ENCODE measurements around the gene CALML3. TPM values are rescaled to one million over a fixed set of nuclear protein-coding genes. Genes with fewer than 3 reads are reported as not detected.
A peak's percentile ranks its signal among the peaks of the same experiment; 100 is the strongest.

CALML3 gene
- total RNA-seq, 1 donor from 2014 or later, result not detected

DNA sequence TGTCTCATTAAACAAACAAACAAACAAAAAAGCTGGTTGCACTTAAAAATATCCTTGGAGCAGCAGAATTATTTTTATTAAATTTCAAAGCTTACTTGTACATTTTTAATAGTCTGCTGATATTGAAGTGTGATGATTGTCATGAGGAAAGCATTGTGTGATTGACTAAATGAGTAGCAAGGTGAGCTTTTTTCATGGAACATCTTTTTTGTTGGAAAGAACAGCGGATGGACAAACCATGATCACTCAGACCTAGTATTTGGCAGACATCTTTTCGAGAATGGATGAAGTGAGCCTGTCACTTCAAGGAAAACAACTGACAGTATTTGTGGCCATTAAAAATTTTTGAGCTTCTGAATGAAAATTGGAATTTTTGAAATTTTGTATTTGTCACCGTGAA lies 5.7 kb upstream of the CALML3 start:
- H3K4me3 Mint-ChIP-seq (ENCODE audit: unreplicated experiment), result no peak overlapping the region
- H3K9me3 Mint-ChIP-seq (ENCODE audit: low read depth), result no peaks in the 10 kb centered on the region
- peaks cover 3% of the 10 kb centered on the region for H3K36me3 Mint-ChIP-seq (ENCODE audit: low read depth)
- no peak overlapping the region for H3K27ac Mint-ChIP-seq (ENCODE audit: unreplicated experiment)
- no peak for DNase-seq (ENCODE audit: low spot score)
- H3K4me1 Mint-ChIP-seq (ENCODE audit: low read depth), result no peaks in the 10 kb centered on the region
- no peaks in the 10 kb centered on the region for H3K27me3 Mint-ChIP-seq (ENCODE audit: low read depth)
- no peak for TF ChIP-seq CTCF (IDR thresholded peaks at IDR 0.05)

- Mint-ChIP-seq H3K4me3 (ENCODE audit: unreplicated experiment) (no peak overlapping the region), H3K27me3 (ENCODE audit: low read depth) (no peaks in the 10 kb centered on the region), H3K4me1 (ENCODE audit: low read depth) (no peaks in the 10 kb centered on the region), H3K36me3 (ENCODE audit: low read depth) (no peaks in the 10 kb centered on the region), H3K27ac (ENCODE audit: unreplicated experiment) (no peak overlapping the region), H3K9me3 (ENCODE audit: low read depth) (no peaks in the 10 kb centered on the region)
- peak; percentile 75 for DNase-seq (ENCODE audit: low spot score)
- no peak for TF ChIP-seq CTCF (IDR thresholded peaks at IDR 0.05)
These were observed 1.7 kb upstream of the CALML3 start for GRCh38 chr10:5522913-5523560.

DNA sequence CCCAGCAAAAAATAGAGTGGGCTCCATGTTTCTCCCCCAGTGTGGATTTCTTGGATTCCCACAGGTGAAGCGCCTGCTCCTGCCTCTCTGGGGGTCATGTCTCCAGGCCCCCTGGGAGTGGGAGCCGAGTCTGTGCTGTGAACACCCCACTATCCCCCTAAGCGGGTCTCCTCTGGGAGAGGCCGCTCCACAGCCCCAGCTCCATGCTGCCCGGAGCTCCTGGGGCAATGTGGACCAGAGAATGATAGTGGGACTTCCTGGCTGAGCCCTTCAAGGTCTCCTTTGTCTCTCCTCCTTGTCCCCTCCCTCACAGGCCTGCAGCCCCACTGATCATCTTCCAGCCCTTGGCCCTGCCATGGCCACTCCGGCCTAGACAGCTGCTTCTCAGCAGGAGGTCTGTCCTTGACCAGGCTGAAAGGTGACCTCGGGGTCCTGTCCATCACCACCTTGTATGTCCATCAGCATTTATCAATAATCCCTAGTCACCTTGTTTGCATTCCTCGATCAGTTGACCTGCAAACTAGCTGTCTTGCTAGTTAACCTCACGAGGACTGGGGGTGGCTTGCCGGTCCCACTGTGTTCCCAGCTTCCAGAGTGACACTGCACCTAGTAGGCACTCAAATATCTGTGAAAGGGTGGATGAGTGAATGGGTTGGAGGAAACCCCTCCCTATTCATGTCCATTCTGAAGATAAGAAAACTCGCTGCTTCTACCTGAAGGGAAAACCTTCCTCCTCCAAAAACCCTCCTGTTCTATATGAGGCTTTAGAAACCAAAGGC lies 776 bp upstream of the CALML3 start:
- H3K36me3 Mint-ChIP-seq (ENCODE audit: low read depth), result no peaks in the 10 kb centered on the region
- TF ChIP-seq CTCF (IDR thresholded peaks at IDR 0.05), result no peak
- no peaks in the 10 kb centered on the region for H3K9me3 Mint-ChIP-seq (ENCODE audit: low read depth)
- peak; percentile 59 for DNase-seq (ENCODE audit: low spot score)
- H3K27me3 Mint-ChIP-seq (ENCODE audit: low read depth), result no peaks in the 10 kb centered on the region
- no peaks in the 10 kb centered on the region for H3K4me1 Mint-ChIP-seq (ENCODE audit: low read depth)
- no peak overlapping the region for H3K4me3 Mint-ChIP-seq (ENCODE audit: unreplicated experiment)
- H3K27ac Mint-ChIP-seq (ENCODE audit: unreplicated experiment), result no peak overlapping the region

DNA sequence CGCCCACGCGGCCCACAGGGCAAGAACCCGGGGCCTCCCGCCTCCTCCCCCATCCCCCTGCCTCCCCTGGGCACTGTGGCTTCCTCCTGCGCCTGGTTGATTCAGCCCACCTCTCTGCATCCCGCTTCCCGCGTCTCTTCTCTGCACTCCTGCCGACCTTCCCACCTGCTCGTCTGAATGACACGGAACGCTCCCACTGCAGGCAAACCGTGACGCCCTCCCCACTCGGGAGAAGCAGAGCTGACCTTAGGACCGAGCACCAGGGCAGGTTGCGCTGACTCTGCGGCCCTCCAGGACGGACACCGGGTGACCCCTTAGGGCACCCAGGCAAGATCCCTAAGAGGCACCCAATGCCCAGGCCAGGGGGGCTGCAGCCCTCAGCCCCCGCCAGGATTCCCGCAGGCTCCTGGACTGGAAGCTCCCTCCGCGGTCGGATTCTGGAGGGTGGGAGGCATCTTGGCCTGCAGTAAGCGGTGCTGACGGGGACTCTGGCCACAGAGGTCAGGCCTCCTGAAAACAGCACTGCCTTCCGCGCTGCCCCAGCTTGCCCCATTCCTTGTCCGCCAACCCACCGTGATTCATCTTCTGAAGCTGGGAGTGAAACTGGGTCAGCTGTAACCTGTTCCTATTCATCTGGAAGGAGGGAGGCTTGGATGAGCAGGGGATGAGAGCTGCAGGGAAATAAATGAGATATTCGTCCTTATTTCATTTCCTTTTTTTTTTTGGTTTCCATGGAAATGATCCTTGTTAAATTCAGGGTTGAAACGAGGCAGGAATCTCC lies 990 bp downstream of the CALML3 start:
- Mint-ChIP-seq H3K9me3 (ENCODE audit: low read depth) (no peaks in the 10 kb centered on the region), H3K36me3 (ENCODE audit: low read depth) (no peaks in the 10 kb centered on the region), H3K4me1 (ENCODE audit: low read depth) (no peaks in the 10 kb centered on the region), H3K27me3 (ENCODE audit: low read depth) (no peaks in the 10 kb centered on the region), H3K27ac (ENCODE audit: unreplicated experiment) (no peak overlapping the region), H3K4me3 (ENCODE audit: unreplicated experiment) (no peak overlapping the region)
- no peak for TF ChIP-seq CTCF (IDR thresholded peaks at IDR 0.05)
- DNase-seq (ENCODE audit: low spot score), result peak; percentile 77

DNA sequence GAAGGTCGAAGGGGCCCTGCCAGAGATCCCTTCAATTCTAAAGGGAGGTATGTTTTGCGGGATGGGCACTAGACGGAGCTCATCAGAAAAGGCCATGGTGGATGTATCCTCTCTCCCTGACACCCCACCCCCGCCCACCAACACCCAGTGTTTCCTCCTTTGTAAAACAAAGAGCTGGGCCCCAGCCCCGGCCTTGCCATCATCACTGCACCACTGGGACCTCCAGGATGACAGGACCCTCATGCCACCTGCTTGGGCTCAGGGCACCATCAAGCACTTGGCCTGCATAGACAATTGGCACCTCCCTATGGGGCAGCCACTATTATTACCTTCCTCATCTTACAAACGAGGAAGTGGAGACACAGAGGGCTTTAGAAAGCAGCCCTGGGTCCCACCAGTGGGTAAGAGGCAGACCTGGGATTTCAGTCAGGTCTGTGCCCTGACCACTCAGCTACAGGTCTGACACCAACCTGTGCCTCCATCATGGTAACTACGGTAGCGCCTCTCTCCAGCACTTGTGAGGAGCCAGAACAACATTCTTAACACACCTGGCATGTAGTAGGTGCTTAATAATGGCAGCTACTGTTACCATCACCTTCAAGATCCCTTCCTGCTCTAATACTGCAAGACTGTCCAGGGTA lies 2.0 kb downstream of the CALML3 start:
- Mint-ChIP-seq H3K4me1 (ENCODE audit: low read depth) (no peaks in the 10 kb centered on the region), H3K4me3 (ENCODE audit: unreplicated experiment) (no peak overlapping the region), H3K27ac (ENCODE audit: unreplicated experiment) (no peak overlapping the region), H3K9me3 (ENCODE audit: low read depth) (no peaks in the 10 kb centered on the region), H3K27me3 (ENCODE audit: low read depth) (no peaks in the 10 kb centered on the region), H3K36me3 (ENCODE audit: low read depth) (no peaks in the 10 kb centered on the region)
- DNase-seq (ENCODE audit: low spot score), result peak; percentile 53
- TF ChIP-seq CTCF (IDR thresholded peaks at IDR 0.05), result no peak
